Adrenal gland (tissue), 12 donors: ENCODE measurements around the gene NTS. TPM values are rescaled to one million over a fixed set of nuclear protein-coding genes. Genes with fewer than 3 reads are reported as not detected.

Experiments used
- DNase-seq, 7 donors: peaks; one replicate each; pipeline ENCODE4 v3.0.0-alpha.2; 2019 to 2020
- H3K27ac ChIP-seq, 5 donors: fragments of 200-600 bp; sonication (generic) in 4 of 5; 1 replicate in 3 of 5; 2 replicates in 2 of 5; pipeline versions ENCODE4 v1.5.1 to v1.8.0; 2016 to 2020; ENCODE audit warnings: mild to moderate bottlenecking in 1 of 5
- H3K27me3 ChIP-seq: fragments of 200-600 bp; 2 replicates; pipeline ENCODE4 v1.8.0; 2021
- H3K36me3 ChIP-seq, 2 donors: fragments of 200-600 bp; replicated peaks in 1 of 2; 1 replicate in 1 of 2; 2 replicates in 1 of 2; pipeline versions ENCODE4 v1.5.1 to v1.8.0; 2018 to 2022
- H3K4me1 ChIP-seq, 2 donors: fragments of 200-600 bp; replicated peaks in 1 of 2; 1 replicate in 1 of 2; 2 replicates in 1 of 2; pipeline versions ENCODE4 v1.5.1 to v1.8.0; 2018 to 2021
- H3K4me3 ChIP-seq, 4 donors: fragments of 200-600 bp; sonication (generic) in 3 of 4; one replicate each; pipeline ENCODE4 v1.5.1; 2016 to 2018
- H3K9me3 ChIP-seq, 3 donors: fragments of 200-600 bp; sonication (generic) in 1 of 3; replicated peaks in 1 of 3; 1 replicate in 2 of 3; 2 replicates in 1 of 3; pipeline versions ENCODE4 v1.5.1 to v1.8.0; 2016 to 2021
- POLR2A ChIP-seq, 2 donors: fragments of 450-650 bp; IDR thresholded peaks; one replicate each; pipeline ENCODE4 v1.6.1; 2017; ENCODE audit warnings: antibody characterized with exemption in 2 of 2, mild to moderate bottlenecking in 2 of 2, moderate library complexity in 1 of 2
- WGBS, 4 donors: extraction: QIAGEN DNeasy Blood & Tissue Kit in 2 of 4; methylation state at CpG; one replicate each; pipeline versions ENCODE4 v1.1.5 to v1.1.7; 2013 to 2017; 5-methylcytosine and 5-hydroxymethylcytosine counted together
- intact Hi-C, 2 donors: fragments of 100-400 bp; cut with DNase I; formaldehyde crosslinking; loops; one replicate each; pipeline versions ENCODE4 v1.14.1 to v1.15.0; 2022 to 2023
- polyA plus RNA-seq, 3 donors: library from polyadenylated mRNA; stranded (reverse); fragments of 200-250 nt in 2 of 3; fragments of 350-450 nt in 1 of 3; fragmentation: Illumina TruSeq in 1 of 3; extraction: RNeasy Lipid Tissue Mini Kit (QIAGEN cat#74804) in 1 of 3; gene quantifications; one replicate each; pipeline ENCODE4 v1.2.3, GENCODE V29; 2013 to 2014
- total RNA-seq, 9 donors: library from RNA; depleted of rRNA in 4 of 9; stranded (reverse); fragments of >200 nt in 4 of 9; fragments of 120-200 nt in 1 of 9; fragmentation: NEBNext Ultra II Directional in 1 of 9; extraction: Animal tissue kit (Norgen Biotek cat#: 25700) in 1 of 9; gene quantifications; one replicate each; pipeline versions ENCODE4 v1.1.0 to v1.2.4, GENCODE V29; 2013 to 2023
- TF ChIP-seq, protein P1 (sequence below), 6 experiments: fragments of 450-650 bp in 4 of 6; fragments of 200-600 bp in 2 of 6; sonication (generic) in 1 of 6; IDR thresholded peaks; 1 replicate in 5 of 6; 2 replicates in 1 of 6; pipeline versions ENCODE4 v1.5.1 to v1.8.0; 2016 to 2021; ENCODE audit warnings: antibody characterized with exemption in 6 of 6, mild to moderate bottlenecking in 2 of 6, moderate library complexity in 1 of 6
- donor health status: healthy with polysubstance abuse.
- donor health status: Bipolar disorder and iron deficiency.
- donor health status: DM: yes; HTN: yes; CAD: no.
- donor health status: DM: no; HTN: no; CAD: no.
- donor health status: DM: no; HTN: no; CAD: no.
- donor health status: DM: yes; HTN: yes; CAD: no.

Gene NTS
- total and polyA plus RNA-seq, 12 donors = 0.16 to 18.7 (median 0.48) TPM; not detected in 3

GRCh38 chr12:85836197-85837090, 37.7 kb upstream of the NTS start, which contains the start of gene RASSF9:
RASSF9 (minus strand) TSS chr12:85836409; CDS start chr12:85836201, 208 bp downstream.
- no peaks in the 10 kb centered on the region for H3K27me3 ChIP-seq
- DNase-seq = peak in 6 of 7 donors; percentile 47 to 76 (median 58)
- no peaks in the 10 kb centered on the region for H3K36me3 ChIP-seq
- no peaks in the 10 kb centered on the region for H3K4me1 ChIP-seq
- TF ChIP-seq, protein P1, sequence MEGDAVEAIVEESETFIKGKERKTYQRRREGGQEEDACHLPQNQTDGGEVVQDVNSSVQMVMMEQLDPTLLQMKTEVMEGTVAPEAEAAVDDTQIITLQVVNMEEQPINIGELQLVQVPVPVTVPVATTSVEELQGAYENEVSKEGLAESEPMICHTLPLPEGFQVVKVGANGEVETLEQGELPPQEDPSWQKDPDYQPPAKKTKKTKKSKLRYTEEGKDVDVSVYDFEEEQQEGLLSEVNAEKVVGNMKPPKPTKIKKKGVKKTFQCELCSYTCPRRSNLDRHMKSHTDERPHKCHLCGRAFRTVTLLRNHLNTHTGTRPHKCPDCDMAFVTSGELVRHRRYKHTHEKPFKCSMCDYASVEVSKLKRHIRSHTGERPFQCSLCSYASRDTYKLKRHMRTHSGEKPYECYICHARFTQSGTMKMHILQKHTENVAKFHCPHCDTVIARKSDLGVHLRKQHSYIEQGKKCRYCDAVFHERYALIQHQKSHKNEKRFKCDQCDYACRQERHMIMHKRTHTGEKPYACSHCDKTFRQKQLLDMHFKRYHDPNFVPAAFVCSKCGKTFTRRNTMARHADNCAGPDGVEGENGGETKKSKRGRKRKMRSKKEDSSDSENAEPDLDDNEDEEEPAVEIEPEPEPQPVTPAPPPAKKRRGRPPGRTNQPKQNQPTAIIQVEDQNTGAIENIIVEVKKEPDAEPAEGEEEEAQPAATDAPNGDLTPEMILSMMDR (IDR thresholded peaks at IDR 0.05) = no peak
- no peak for TF ChIP-seq POLR2A (IDR thresholded peaks at IDR 0.05)
- intact Hi-C loops = no loop called here
- peak within 1 kb of the TSS in 3 of 5 donors; percentile 1 to 57 (median 27) for H3K27ac ChIP-seq
- H3K4me3 ChIP-seq = peak within 1 kb of the TSS in 2 of 4 donors; percentile 13 to 52
- 20 to 25% (median 24%) methylated on average over 15 of the region's 15 CpGs for WGBS, 4 donors
- no peaks in the 10 kb centered on the region for H3K9me3 ChIP-seq

- intact Hi-C loops = no loop called here
- DNase-seq = no peak
- WGBS, 4 donors = 85 to 93% (median 88%) methylated on average over 6 to 17 of the region's 17 CpGs
- Histone ChIP-seq H3K9me3 (no peaks in the 10 kb centered on the region), H3K27ac (no peak overlapping the region), H3K36me3 (no peaks in the 10 kb centered on the region), H3K4me3 (no peak overlapping the region), H3K27me3 (no peaks in the 10 kb centered on the region), H3K4me1 (no peaks in the 10 kb centered on the region)
- TF ChIP-seq, protein P1 (IDR thresholded peaks at IDR 0.05) = no peak
- no peak for TF ChIP-seq POLR2A (IDR thresholded peaks at IDR 0.05)
These were observed 30.3 kb upstream of the NTS start for GRCh38 chr12:85843606-85844310.

GRCh38 chr12:85849344-85849743, 24.8 kb upstream of the NTS start:
- H3K4me1 ChIP-seq = no peaks in the 10 kb centered on the region
- H3K36me3 ChIP-seq = no peaks in the 10 kb centered on the region
- intact Hi-C loops = no loop called here

More at GRCh38 chr12:85849344-85849743, 24.8 kb upstream of the NTS start:
- Histone ChIP-seq H3K27me3 (no peaks in the 10 kb centered on the region), H3K9me3 (no peaks in the 10 kb centered on the region), H3K4me3 (no peak overlapping the region), H3K27ac (no peak overlapping the region)
- WGBS, 4 donors = 53 to 73% (median 63%) methylated on average over 3 of the region's 3 CpGs
- DNase-seq = no peak
- TF ChIP-seq POLR2A (IDR thresholded peaks at IDR 0.05) = no peak
- TF ChIP-seq, protein P1 (IDR thresholded peaks at IDR 0.05) = no peak
